ENCODE data around the gene LRRC36. TPM values are rescaled to one million over a fixed set of nuclear protein-coding genes. Genes with fewer than 3 reads are reported as not detected.

The LRRC36 gene
- total and polyA plus RNA-seq, 2 of the 8 experiments (the other 6 are each of a cell fraction or from before 2014, with no cell fraction given), result 0.15 TPM; not detected in 1

GRCh38 chr16:67423611-67424260, 97.1 kb downstream of the LRRC36 start:
- H3K4me1 ChIP-seq (replicated peaks in 1 of 4; ENCODE audit: control insufficient read depth in 3 of 4, insufficient read depth in 4 of 4, low read length in 3 of 4), result peaks cover 25 to 36% (median 31%) of the 10 kb centered on the region in 4 experiments
- no peak overlapping the region for H2BK15ac ChIP-seq (ENCODE audit: low read length)
- H3K4me3 ChIP-seq (ENCODE audit: extremely low read depth in 1 of 4, insufficient read depth in 2 of 4, low read depth in 3 of 4, low read length in 4 of 4), result peak overlapping the region in 1 of 4 experiments; percentile 52; a peak in 2 of 8 replicates
- whole genome bisulfite sequencing, 2 experiments (ENCODE audit: extremely low coverage in 1 of 2, insufficient coverage in 1 of 2, insufficient read length in 1 of 2, insufficient replicate concordance in 2 of 2, low coverage in 1 of 2, low lambda C conversion rate in 2 of 2, missing lambda C conversion rate in 1 of 2), result 10% methylated on average over 9 of the region's 9 CpGs; no CpG with 5 or more reads in 1 of the 2 experiments
- no peaks in the 10 kb centered on the region for H3K79me2 ChIP-seq (ENCODE audit: control insufficient read depth in 1 of 2, insufficient read depth in 2 of 2, low read length in 2 of 2)
- H4K5ac ChIP-seq (ENCODE audit: insufficient read length, low read depth, low read length), result peak overlapping the region; percentile 95
- H3K23ac ChIP-seq (ENCODE audit: insufficient read length), result no peak overlapping the region
- H2AK5ac ChIP-seq (ENCODE audit: low read depth, low read length), result peak overlapping the region; percentile 82; the same call in 1 of the 2 replicates
- H3K56ac ChIP-seq (replicated peaks; ENCODE audit: insufficient read length, low read depth, low read length), result peak overlapping the region; percentile 27
- peak overlapping the region; percentile 87; the same call in 1 of the 2 replicates for H2BK20ac ChIP-seq (ENCODE audit: low read length)
- H4K91ac ChIP-seq (replicated peaks; ENCODE audit: insufficient read length, low read length), result peak overlapping the region; percentile 85
- H3K18ac ChIP-seq (ENCODE audit: extremely low read depth, low read length), result peak overlapping the region; percentile 99
- DNase-seq (ENCODE audit: low read depth in 1 of 2, low spot score in 2 of 2) (no peak), FAIRE-seq (peak; percentile 19)
- peak overlapping the region; percentile 37; the same call in 1 of the 2 replicates for H3K27ac ChIP-seq (ENCODE audit: low read depth, low read length)
- no peak overlapping the region for H2AFZ ChIP-seq (ENCODE audit: low read length)
- H3K36me3 ChIP-seq (ENCODE audit: control insufficient read depth in 2 of 4, insufficient read depth in 4 of 4, low read length in 3 of 4), result no peaks in the 10 kb centered on the region
- no peak overlapping the region for H4K8ac ChIP-seq (ENCODE audit: extremely low read depth, insufficient read depth, low read length)
- H3K27me3 ChIP-seq (replicated peaks in 1 of 4; ENCODE audit: control insufficient read depth in 3 of 4, extremely low read depth in 1 of 4, insufficient read depth in 3 of 4, low read length in 3 of 4), result peaks cover 0 to under 1% (median 0%) of the 10 kb centered on the region in 4 experiments; a peak in 2 of 7 replicates
- peak overlapping the region; percentile 62 to 86 for H3K4me2 ChIP-seq (ENCODE audit: insufficient read depth in 1 of 2, low read depth in 2 of 2, low read length in 2 of 2)
- CTCF ChIA-PET (ENCODE audit: partially characterized antibody), result interaction anchor here (1.0 to 24.6 kb wide), 8 partner anchors 12 to 67 kb away, joined by 3 to 476 read pairs (median 15); partner anchors contain the start of genes ATP6V0D1 and TPPP3
- H2BK12ac ChIP-seq (ENCODE audit: low read depth, low read length), result peak overlapping the region; percentile 97
- H3K9ac ChIP-seq (replicated peaks in 1 of 4; ENCODE audit: extremely low read depth in 1 of 4, low read depth in 3 of 4, low read length in 3 of 4), result no peak overlapping the region
- H3K79me1 ChIP-seq (ENCODE audit: low read depth, low read length), result no peaks in the 10 kb centered on the region; the same call in 1 of the 2 replicates
- no peaks in the 10 kb centered on the region for H4K20me1 ChIP-seq (replicated peaks in 1 of 2; ENCODE audit: control insufficient read depth in 1 of 2, insufficient read depth in 2 of 2, low read length in 2 of 2)
- peak overlapping the region; percentile 98; the same call in 1 of the 2 replicates for H2BK5ac ChIP-seq (ENCODE audit: low read depth, low read length)
- no peak overlapping the region for H3K14ac ChIP-seq (ENCODE audit: insufficient read length)
- no peaks in the 10 kb centered on the region for H3K9me3 ChIP-seq (ENCODE audit: insufficient read depth in 2 of 2, low read depth in 1 of 2, low read length in 1 of 2)
- POLR2A ChIA-PET (ENCODE audit: partially characterized antibody), result interaction anchor here (0.8 to 2.2 kb wide), 8 partner anchors 9 to 139 kb away, joined by 3 to 14 read pairs (median 4); partner anchors contain the start of gene ATP6V0D1
- peak overlapping the region; percentile 73 for H3K4ac ChIP-seq (replicated peaks; ENCODE audit: insufficient read length, low read depth, low read length)
- H2BK120ac ChIP-seq (replicated peaks; ENCODE audit: low read depth, low read length), result peak overlapping the region; percentile 99
- H3K23me2 ChIP-seq (ENCODE audit: low read depth, low read length), result no peaks in the 10 kb centered on the region
- no peak for TF ChIP-seq HDAC6 (IDR thresholded peaks at IDR 0.05; ENCODE audit: low read depth, low read length)
- TF ChIP-seq GTF2F1 (IDR thresholded peaks at IDR 0.05; ENCODE audit: borderline replicate concordance, low read depth, low read length), result no peak
- TF ChIP-seq YY1 (IDR thresholded peaks at IDR 0.05; ENCODE audit: low read depth, low read length), result no peak
- TF ChIP-seq MAX (IDR thresholded peaks at IDR 0.05), result peak; percentile 77
- TF ChIP-seq, protein P1, sequence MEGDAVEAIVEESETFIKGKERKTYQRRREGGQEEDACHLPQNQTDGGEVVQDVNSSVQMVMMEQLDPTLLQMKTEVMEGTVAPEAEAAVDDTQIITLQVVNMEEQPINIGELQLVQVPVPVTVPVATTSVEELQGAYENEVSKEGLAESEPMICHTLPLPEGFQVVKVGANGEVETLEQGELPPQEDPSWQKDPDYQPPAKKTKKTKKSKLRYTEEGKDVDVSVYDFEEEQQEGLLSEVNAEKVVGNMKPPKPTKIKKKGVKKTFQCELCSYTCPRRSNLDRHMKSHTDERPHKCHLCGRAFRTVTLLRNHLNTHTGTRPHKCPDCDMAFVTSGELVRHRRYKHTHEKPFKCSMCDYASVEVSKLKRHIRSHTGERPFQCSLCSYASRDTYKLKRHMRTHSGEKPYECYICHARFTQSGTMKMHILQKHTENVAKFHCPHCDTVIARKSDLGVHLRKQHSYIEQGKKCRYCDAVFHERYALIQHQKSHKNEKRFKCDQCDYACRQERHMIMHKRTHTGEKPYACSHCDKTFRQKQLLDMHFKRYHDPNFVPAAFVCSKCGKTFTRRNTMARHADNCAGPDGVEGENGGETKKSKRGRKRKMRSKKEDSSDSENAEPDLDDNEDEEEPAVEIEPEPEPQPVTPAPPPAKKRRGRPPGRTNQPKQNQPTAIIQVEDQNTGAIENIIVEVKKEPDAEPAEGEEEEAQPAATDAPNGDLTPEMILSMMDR (IDR thresholded peaks at IDR 0.05; ENCODE audit: control extremely low read depth in 1 of 3, insufficient read depth in 1 of 3, low read depth in 1 of 3, low read length in 3 of 3), result no peak
- peak; percentile 13 for TF ChIP-seq ASH2L (IDR thresholded peaks at IDR 0.05; ENCODE audit: low read length)
- no peak for TF ChIP-seq ATF3 (IDR thresholded peaks at IDR 0.05; ENCODE audit: insufficient read depth, low read depth, low read length)
- no peak for TF ChIP-seq HDAC2 (IDR thresholded peaks at IDR 0.05; ENCODE audit: borderline replicate concordance in 1 of 2, low read depth in 2 of 2, low read length in 2 of 2)
